Measurements from ENCODE around the gene HIVEP1. TPM values are rescaled to one million over a fixed set of nuclear protein-coding genes. Genes with fewer than 3 reads are reported as not detected.

The HIVEP1 gene
- total RNA-seq, 1 donor from 2014 or later: 37.4 TPM

DNA sequence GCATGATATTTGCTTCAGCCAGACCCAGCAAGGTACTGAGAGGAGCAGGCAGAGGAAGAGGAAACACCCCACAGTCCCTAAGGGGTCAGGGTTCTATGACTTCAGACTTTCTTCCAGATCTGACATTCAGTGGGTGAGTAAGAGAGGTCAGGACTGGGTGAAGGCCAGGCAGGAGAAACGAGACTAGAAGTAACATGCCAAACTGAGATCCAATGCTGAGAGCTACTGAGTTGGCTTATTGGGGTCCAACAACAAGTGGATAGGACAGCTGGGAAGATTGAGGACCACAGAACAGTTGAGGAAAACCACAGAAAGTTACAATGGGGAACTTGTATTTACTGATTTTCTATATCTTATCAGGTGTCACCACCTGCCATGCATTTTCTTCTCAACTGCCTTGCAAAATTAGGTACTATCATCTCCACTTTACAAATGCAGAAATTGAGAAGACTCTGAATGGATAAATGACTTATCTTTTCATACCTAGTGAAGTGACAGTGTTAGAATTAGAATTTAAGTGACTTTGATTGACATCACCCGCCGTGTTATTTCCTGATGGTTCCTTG lies 43.8 kb upstream of the HIVEP1 start:
- Mint-ChIP-seq H3K4me1 (ENCODE audit: unreplicated experiment) (no peaks in the 10 kb centered on the region), H3K27me3 (no peaks in the 10 kb centered on the region), H3K27ac (no peak overlapping the region), H3K36me3 (no peaks in the 10 kb centered on the region), H3K9me3 (no peaks in the 10 kb centered on the region), H3K4me3 (no peak overlapping the region)
- DNase-seq (ENCODE audit: extremely low spot score, unreplicated experiment): no peak
- TF ChIP-seq, protein P1, sequence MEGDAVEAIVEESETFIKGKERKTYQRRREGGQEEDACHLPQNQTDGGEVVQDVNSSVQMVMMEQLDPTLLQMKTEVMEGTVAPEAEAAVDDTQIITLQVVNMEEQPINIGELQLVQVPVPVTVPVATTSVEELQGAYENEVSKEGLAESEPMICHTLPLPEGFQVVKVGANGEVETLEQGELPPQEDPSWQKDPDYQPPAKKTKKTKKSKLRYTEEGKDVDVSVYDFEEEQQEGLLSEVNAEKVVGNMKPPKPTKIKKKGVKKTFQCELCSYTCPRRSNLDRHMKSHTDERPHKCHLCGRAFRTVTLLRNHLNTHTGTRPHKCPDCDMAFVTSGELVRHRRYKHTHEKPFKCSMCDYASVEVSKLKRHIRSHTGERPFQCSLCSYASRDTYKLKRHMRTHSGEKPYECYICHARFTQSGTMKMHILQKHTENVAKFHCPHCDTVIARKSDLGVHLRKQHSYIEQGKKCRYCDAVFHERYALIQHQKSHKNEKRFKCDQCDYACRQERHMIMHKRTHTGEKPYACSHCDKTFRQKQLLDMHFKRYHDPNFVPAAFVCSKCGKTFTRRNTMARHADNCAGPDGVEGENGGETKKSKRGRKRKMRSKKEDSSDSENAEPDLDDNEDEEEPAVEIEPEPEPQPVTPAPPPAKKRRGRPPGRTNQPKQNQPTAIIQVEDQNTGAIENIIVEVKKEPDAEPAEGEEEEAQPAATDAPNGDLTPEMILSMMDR (conservative IDR thresholded peaks at IDR 0.05): no peak

DNA sequence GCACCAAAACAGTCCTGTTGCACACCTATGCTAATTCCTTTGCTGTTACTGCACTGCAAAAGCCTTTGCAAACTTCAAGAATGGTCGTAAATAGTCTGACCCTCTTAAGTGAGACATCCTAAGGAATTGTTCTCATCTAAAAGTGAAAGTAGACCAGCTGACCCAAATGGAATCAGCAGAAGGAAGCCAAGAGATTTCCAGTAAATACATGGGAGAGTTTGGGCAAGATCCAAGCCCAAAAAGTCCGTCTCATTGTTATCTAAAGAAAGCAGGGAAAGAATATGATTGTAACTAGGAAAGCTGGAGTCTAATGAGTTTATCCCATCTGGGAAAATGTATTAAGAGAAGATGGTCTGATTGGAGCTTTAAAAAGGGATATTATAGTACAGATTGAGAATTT lies 43.0 kb upstream of the HIVEP1 start:
- H3K4me1 Mint-ChIP-seq (ENCODE audit: unreplicated experiment): no peaks in the 10 kb centered on the region
- H3K27ac Mint-ChIP-seq: no peak overlapping the region
- no peaks in the 10 kb centered on the region for H3K27me3 Mint-ChIP-seq
- H3K36me3 Mint-ChIP-seq: no peaks in the 10 kb centered on the region
- peaks cover 5% of the 10 kb centered on the region for H3K9me3 Mint-ChIP-seq
- TF ChIP-seq, protein P1 (conservative IDR thresholded peaks at IDR 0.05): no peak
- DNase-seq (ENCODE audit: extremely low spot score, unreplicated experiment): no peak
- H3K4me3 Mint-ChIP-seq: no peak overlapping the region

DNA sequence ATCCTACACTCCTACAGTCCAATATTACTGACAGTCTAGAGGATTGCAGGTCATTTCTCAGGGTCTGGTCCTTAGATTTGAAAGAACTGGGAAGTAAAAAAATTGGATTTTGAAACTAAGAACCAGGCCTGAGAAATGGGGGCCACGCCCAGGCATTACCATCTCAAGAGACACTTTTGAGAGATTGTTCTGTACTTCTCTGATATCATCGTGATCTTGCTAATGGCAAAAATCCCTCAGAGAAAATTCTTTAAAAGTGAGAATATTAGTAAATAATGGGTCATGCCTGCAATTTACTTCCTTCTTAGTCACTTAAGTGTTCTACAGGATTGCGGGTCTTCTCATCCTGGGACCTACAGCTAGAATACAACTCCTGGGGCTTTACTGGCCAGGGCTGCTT lies 42.0 kb upstream of the HIVEP1 start:
- Mint-ChIP-seq H3K4me3 (no peak overlapping the region), H3K9me3 (peaks cover 5% of the 10 kb centered on the region), H3K27ac (no peak overlapping the region), H3K27me3 (no peaks in the 10 kb centered on the region), H3K4me1 (ENCODE audit: unreplicated experiment) (no peaks in the 10 kb centered on the region), H3K36me3 (no peaks in the 10 kb centered on the region)
- DNase-seq (ENCODE audit: extremely low spot score, unreplicated experiment): no peak
- TF ChIP-seq, protein P1 (conservative IDR thresholded peaks at IDR 0.05): no peak

DNA sequence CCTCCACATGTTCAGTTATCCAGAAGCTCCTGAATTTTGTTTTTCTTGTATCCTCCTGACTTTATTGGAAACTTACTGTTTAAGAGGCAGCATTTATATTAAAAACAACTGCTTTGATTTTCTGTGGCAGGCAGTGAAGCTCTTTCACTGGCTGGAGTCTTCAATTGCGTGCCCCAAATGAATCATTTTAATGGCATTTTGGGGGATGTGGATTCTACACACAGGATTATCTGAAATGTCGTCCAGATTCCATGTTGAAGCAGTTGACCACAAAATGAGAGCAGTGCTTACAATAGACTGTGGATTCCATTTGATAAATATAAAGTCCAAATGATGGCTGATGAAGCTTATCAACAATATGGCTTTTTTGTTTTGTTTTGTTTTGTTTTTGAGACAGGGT lies 41.0 kb upstream of the HIVEP1 start:
- no peak overlapping the region for H3K27ac Mint-ChIP-seq
- TF ChIP-seq, protein P1 (conservative IDR thresholded peaks at IDR 0.05): no peak
- H3K36me3 Mint-ChIP-seq: no peaks in the 10 kb centered on the region
- no peak overlapping the region for H3K4me3 Mint-ChIP-seq
- peaks cover 5% of the 10 kb centered on the region for H3K9me3 Mint-ChIP-seq
- no peaks in the 10 kb centered on the region for H3K27me3 Mint-ChIP-seq
- H3K4me1 Mint-ChIP-seq (ENCODE audit: unreplicated experiment): peaks cover 4% of the 10 kb centered on the region
- no peak for DNase-seq (ENCODE audit: extremely low spot score, unreplicated experiment)

DNA sequence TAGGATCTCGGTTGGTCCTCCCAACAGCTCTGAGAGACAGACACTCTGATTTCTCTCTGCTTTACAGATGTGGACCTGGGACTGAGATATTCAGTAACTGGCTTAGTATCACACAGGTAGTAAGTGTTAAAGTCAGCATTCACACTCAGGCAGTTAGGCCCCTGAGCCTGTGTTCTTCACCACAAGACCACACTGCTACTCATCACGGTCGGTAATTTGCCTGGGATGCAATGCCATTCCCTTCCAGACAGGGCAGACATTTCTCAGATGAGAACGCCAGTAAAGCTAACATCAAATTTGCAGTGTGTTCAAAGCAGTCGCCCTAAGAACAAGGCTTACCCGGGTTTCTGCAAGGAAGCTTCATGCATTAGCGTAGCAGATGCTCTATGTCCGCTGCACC lies 39.8 kb upstream of the HIVEP1 start:
- Mint-ChIP-seq H3K36me3 (no peaks in the 10 kb centered on the region), H3K27ac (no peak overlapping the region), H3K27me3 (no peaks in the 10 kb centered on the region), H3K4me1 (ENCODE audit: unreplicated experiment) (peaks cover 4% of the 10 kb centered on the region), H3K4me3 (no peak overlapping the region), H3K9me3 (peaks cover 5% of the 10 kb centered on the region)
- DNase-seq (ENCODE audit: extremely low spot score, unreplicated experiment): no peak
- TF ChIP-seq, protein P1 (conservative IDR thresholded peaks at IDR 0.05): no peak

DNA sequence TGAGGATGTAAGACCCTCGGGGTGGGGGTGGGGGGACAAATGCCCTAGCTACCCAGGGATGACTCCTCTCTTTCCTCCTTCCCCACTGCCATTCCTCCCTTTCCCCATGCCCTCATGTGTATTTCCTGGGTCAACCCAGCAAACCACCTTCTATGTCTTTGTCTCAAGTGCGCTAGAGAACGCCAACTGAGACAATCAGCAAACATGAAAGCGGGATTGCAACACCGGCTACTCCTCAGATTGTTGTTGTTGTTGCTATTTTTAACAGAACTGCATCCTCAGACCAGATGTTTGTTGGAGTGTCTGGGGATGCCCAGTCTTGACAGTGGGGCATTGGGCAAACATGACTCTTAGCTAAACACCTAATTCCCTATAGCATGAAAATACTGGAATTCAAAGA lies 39.3 kb upstream of the HIVEP1 start:
- no peak for DNase-seq (ENCODE audit: extremely low spot score, unreplicated experiment)
- Mint-ChIP-seq H3K4me3 (no peak overlapping the region), H3K27ac (no peak overlapping the region), H3K27me3 (no peaks in the 10 kb centered on the region), H3K4me1 (ENCODE audit: unreplicated experiment) (peaks cover 4% of the 10 kb centered on the region), H3K9me3 (peaks cover 5% of the 10 kb centered on the region), H3K36me3 (no peaks in the 10 kb centered on the region)
- TF ChIP-seq, protein P1 (conservative IDR thresholded peaks at IDR 0.05): no peak
